AG04450 (cell line): Measurements from ENCODE around the gene BLVRA. TPM values are rescaled to one million over a fixed set of nuclear protein-coding genes. Genes with fewer than 3 reads are reported as not detected.
"Not testable (repeated sequence)": the region's sequence is repeated elsewhere in the genome, so short reads cannot be mapped to it uniquely, and the experiment has no call there.

Experiments used
- CTCF ChIA-PET: fragments of 300-600, 350-600 bp; formaldehyde crosslinking; extraction: SDS; loops from one replicate; lab custom pipeline; 2022; ENCODE audit warnings: antibody characterized with exemption, inconsistent platforms; lab: Charles Lee
- POLR2A ChIA-PET: fragments of 350-600 bp; formaldehyde crosslinking; extraction: SDS; loops from one replicate; lab custom pipeline; 2021; ENCODE audit warnings: antibody characterized with exemption, inconsistent platforms; lab: Yijun Ruan, JAX
- DNase-seq: peaks from one replicate; pipeline ENCODE4 v3.0.0-alpha.2; 2011; ENCODE audit warnings: low read depth, low spot score
- H3K27ac ChIP-seq: one replicate; pipeline ENCODE4 v1.5.1; 2012; ENCODE audit warnings: low read depth, low read length, control low read depth
- H3K27me3 ChIP-seq: one replicate; pipeline ENCODE4 v1.6.0; 2012; ENCODE audit warnings: low read length; ENCODE audit not compliant: control insufficient read depth, insufficient read depth
- H3K4me3 ChIP-seq: 2 replicates; pipeline ENCODE4 v1.5.1; 2011; ENCODE audit warnings: mild to moderate bottlenecking, low read depth, low read length, control low read depth
- H3K9me3 ChIP-seq: 2 replicates; pipeline ENCODE4 v1.5.1; 2012; ENCODE audit warnings: low read length; ENCODE audit not compliant: control insufficient read depth, insufficient read depth
- CTCF ChIP-seq: IDR thresholded peaks from 2 replicates; pipeline ENCODE4 v1.5.1; 2011; ENCODE audit warnings: low read depth, low read length, control low read depth, inconsistent platforms
- polyA plus RNA-seq: library from polyadenylated mRNA; depleted of rRNA; stranded (reverse); fragments of >200 nt; gene quantifications from 2 replicates; pipeline ENCODE4 v1.2.3, GENCODE V29; 2011

Gene BLVRA
- polyA plus RNA-seq, 1 experiment: 58.7 TPM

GRCh38 chr7:43823941-43824340 is 65.5 kb downstream of the BLVRA start:
- H3K27ac ChIP-seq: no peak overlapping the region
- POLR2A ChIA-PET: no interaction called here
- H3K4me3 ChIP-seq: no peak overlapping the region
- CTCF ChIA-PET: interaction anchor here (1.0 to 1.1 kb wide), 2 partner anchors 14 to 15 kb away, joined by 3 to 4 read pairs; no protein-coding TSS in a partner anchor
- no peak for TF ChIP-seq CTCF
- no peaks in the 10 kb centered on the region for H3K9me3 ChIP-seq
- DNase-seq: no peak
- H3K27me3 ChIP-seq: peaks cover 39% of the 10 kb centered on the region

GRCh38 chr7:43824513-43824912 is 66.0 kb downstream of the BLVRA start:
- H3K9me3 ChIP-seq, H3K27ac ChIP-seq, DNase-seq, H3K4me3 ChIP-seq, POLR2A ChIA-PET: not testable (repeated sequence)
- H3K27me3 ChIP-seq: peaks cover 41% of the 10 kb centered on the region
- CTCF ChIA-PET: interaction anchor here (1.0 to 1.1 kb wide), 2 partner anchors 14 to 15 kb away, joined by 3 to 4 read pairs; no protein-coding TSS in a partner anchor

GRCh38 chr7:43824963-43825362 is 66.5 kb downstream of the BLVRA start:
- Histone ChIP-seq H3K4me3 (no peak overlapping the region), H3K27me3 (peaks cover 41% of the 10 kb centered on the region), H3K27ac (no peak overlapping the region), H3K9me3 (no peaks in the 10 kb centered on the region)
- DNase-seq: no peak
- ChIA-PET POLR2A (no interaction called here), CTCF (interaction anchor here (1.1 to 2.1 kb wide), 3 partner anchors 13 to 242 kb away, joined by 4 to 22 read pairs (median 6); partner anchors contain the start of gene STK17A)
- TF ChIP-seq CTCF: no peak

GRCh38 chr7:43825391-43825808 is 66.9 kb downstream of the BLVRA start:
- H3K9me3 ChIP-seq: no peaks in the 10 kb centered on the region
- peaks cover 41% of the 10 kb centered on the region for H3K27me3 ChIP-seq
- TF ChIP-seq CTCF: no peak
- no peak overlapping the region for H3K4me3 ChIP-seq
- ChIA-PET CTCF (interaction anchor here (2.0 to 2.1 kb wide), 2 partner anchors 13 to 243 kb away, joined by 6 to 22 read pairs; partner anchors contain the start of gene STK17A), POLR2A (no interaction called here)
- no peak overlapping the region for H3K27ac ChIP-seq
- no peak for DNase-seq

GRCh38 chr7:43830917-43831316 is 72.4 kb downstream of the BLVRA start:
- H3K9me3 ChIP-seq, H3K4me3 ChIP-seq, H3K27ac ChIP-seq, DNase-seq, POLR2A ChIA-PET: not testable (repeated sequence)
- CTCF ChIA-PET: interaction anchor here (1.8 kb wide), 1 partner anchor 248 kb away, joined by 4 read pairs; the partner anchor contains the start of gene STK17A
- peaks cover 25% of the 10 kb centered on the region for H3K27me3 ChIP-seq

GRCh38 chr7:43834463-43835251 is 76.2 kb downstream of the BLVRA start:
- Histone ChIP-seq H3K4me3 (no peak overlapping the region), H3K9me3 (no peaks in the 10 kb centered on the region; the same call in 1 of the 2 replicates), H3K27me3 (no peaks in the 10 kb centered on the region), H3K27ac (no peak overlapping the region)
- ChIA-PET POLR2A (no interaction called here), CTCF (interaction anchor here (0.6 to 1.9 kb wide), 5 partner anchors 105 to 573 kb away, joined by 3 to 12 read pairs (median 3); partner anchors contain the start of genes COA1 and STK17A)
- no peak for DNase-seq
- no peak for TF ChIP-seq CTCF
